ENCODE measurements around the gene COL18A1.

- TF ChIP-seq CTCF (IDR thresholded peaks at IDR 0.05) (no peak), EZH2 (IDR thresholded peaks at IDR 0.05; ENCODE audit: borderline replicate concordance, insufficient read depth, low read depth, low read length, poor library complexity, severe bottlenecking) (no peak)
These were observed 80.9 kb downstream of the COL18A1 start for GRCh38 chr21:45485686-45486442.
